ENCODE results near the gene PRCC.
"Not testable (repeated sequence)": the region's sequence is repeated elsewhere in the genome, so short reads cannot be mapped to it uniquely, and the experiment has no call there.

The PRCC gene

DNA sequence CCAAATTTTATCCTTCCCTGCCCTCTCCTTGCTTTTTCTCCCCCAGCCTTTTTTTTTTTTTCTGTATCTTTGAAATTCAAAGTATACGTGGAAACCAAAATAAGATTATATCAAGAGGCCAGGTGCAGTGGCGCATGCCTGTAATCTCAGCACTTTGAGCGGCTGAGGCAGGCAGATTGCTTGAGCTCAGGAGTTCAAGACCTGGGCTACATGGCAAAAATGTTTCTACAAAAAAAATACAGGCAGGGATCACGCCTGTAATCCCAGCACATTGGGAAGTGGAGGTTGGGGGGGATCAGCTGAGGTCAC lies 6.6 kb upstream of the PRCC start:
- no peak for DNase-seq (ENCODE audit: low read depth in 3 of 3)

DNA sequence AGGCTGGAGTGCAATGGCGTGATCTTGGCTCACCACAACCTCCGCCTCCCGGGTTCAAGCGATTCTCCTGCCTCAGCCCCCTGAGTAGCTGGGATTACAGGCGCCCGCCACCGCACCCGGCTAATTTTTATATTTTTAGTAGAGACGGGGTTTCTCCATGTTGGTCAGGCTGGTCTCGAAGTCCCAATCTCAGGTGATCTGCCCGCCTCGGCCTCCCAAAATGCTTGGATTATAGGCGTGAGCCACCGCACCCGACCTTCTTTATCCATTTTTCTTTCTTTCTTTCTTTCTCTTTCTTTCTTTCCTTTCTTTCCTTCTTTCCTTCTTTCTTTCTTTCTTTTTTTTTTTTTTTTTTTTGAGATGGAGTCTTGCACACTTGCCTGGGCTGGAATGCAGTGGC lies 2.2 kb upstream of the PRCC start:
- not testable (repeated sequence) for DNase-seq (ENCODE audit: low read depth in 3 of 3)

DNA sequence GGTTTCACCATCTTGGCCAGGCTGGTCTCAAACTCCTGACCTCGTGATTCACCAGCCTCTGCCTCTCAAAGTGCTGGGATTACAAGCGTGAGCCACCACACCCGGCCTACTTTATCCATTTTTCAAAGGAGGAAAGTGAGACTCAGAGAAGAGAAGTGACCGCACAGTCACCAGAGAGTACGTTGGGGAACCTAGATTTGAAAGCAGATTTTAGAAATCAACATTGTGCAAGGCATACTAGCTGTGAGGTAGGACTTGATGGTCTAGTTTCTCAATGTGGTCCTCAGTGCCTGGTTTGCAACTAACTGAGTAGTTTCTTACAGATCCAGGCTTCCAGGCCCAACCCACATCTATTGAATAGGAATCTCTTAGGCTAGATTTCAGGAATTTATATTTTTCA lies 1.7 kb upstream of the PRCC start:
- DNase-seq (ENCODE audit: low read depth in 3 of 3): no peak

DNA sequence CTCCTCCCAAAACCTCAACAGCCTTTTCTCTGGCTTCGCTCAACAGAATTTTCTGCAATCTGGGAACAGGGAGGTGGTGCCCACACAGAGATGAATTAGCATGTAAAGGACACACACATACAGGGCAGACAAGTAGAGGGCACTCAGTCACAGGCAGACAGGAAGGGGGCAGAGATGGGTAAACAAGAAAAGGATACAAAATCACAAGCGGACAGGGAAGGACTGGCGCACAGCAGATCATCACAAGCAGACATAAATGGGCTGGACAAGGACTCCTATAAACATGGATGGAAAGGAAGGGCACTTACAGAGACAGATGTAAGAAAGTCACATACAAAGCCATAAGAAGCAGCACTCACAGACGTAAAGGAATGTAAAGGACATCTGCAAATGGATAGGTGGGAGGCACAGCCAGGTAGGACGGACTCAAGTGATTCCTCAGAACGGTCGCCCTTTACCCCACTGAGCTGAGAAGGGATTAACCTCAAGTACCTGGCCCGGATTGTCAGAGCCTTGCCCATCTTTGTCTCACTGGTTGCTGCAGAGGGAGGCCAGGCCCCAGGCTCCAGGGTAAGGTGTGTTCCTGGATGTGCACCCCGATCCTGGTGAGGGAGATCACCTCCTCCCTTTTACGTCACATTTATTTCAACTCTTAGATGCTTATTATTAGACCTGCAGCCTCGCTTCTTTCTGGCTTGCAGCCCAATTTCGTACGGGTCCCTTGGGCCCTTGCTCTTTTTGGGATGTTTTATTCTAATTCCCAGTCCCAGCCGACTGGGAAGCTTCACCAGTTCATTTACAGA lies 836 bp upstream of the PRCC start:
- DNase-seq (ENCODE audit: low read depth in 3 of 3): no peak

DNA sequence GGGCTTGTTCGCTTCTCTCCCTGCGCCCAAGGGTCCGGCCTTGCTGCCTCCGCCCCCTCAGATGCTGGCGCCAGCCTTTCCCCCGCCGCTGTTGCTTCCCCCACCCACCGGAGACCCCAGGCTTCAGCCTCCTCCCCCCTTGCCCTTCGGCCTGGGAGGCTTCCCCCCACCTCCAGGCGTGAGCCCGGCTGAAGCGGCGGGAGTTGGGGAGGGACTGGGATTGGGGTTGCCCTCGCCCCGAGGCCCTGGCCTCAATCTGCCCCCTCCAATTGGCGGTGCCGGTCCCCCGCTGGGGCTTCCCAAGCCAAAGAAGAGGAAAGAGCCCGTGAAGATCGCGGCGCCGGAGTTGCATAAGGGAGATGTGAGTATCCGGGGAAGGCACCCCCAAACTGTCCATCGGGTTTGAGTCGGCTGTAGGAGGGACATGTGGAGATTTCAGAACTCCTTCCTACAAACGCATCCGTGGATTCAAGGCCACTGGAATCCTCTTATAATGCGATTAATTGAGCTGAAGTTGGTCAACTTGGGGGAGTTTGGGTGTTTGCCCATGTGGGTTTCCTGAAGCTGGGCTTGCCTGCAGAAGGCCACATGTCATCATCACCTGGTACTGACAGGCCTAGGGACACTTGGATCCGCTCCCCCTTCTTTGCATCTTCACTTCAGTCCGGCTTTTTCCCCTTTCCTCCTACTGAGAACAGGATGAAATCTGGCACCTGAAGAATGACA lies 707 bp downstream of the PRCC start:
- DNase-seq (ENCODE audit: low read depth in 3 of 3): no peak

DNA sequence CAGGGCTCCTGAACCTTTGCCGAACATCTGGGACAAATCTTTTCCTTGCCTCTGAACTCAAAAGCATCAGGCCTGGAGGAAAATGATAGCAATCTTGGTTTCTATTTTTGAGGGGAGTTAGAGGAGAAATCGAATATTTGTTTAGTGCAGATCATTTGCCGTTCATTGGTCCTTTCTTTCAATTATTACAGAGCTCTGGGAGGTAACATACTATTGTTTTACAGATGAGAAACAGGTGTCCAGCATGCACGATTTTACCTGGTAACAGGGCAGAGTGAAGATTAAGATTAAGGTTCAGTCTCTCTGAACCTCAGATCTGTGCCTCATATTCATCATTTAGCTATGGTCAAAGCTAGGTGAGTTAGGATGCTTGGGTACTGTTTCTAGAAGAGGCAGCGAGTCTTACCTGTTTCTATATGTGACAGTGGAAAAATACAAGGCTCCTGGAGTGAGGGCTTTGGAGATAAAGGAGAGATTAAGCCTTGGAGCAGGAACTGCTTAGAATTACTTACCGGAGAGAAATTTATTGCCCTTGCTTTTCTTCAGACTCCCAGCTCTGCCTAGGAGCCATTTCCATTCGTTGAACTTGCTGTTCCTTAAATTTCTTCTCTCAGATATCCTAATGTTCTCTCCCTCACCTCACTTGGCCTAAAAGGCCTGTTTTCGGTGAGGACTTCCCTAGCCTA lies 1.4 kb downstream of the PRCC start:
- no peak for DNase-seq (ENCODE audit: low read depth in 3 of 3)

DNA sequence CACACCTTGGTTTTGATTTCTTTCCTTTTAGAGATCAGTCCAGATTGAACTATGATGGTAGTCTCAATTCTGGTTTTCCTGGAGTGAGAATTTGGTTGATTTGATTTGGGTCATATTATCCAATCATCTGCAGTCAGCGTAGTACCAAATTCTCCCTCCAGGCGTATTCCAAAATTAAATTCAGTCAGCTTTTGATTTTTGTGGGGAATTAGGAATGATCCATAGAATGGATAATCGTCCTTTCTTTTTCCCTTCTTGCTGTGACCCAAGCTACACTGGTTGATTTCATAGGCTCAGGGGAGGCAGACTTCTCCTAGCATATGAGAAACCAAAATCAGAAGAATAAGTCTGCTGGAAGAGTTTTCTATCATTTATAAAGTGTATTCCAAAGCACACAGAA lies 4.9 kb downstream of the PRCC start:
- DNase-seq (ENCODE audit: low read depth in 3 of 3): no peak

DNA sequence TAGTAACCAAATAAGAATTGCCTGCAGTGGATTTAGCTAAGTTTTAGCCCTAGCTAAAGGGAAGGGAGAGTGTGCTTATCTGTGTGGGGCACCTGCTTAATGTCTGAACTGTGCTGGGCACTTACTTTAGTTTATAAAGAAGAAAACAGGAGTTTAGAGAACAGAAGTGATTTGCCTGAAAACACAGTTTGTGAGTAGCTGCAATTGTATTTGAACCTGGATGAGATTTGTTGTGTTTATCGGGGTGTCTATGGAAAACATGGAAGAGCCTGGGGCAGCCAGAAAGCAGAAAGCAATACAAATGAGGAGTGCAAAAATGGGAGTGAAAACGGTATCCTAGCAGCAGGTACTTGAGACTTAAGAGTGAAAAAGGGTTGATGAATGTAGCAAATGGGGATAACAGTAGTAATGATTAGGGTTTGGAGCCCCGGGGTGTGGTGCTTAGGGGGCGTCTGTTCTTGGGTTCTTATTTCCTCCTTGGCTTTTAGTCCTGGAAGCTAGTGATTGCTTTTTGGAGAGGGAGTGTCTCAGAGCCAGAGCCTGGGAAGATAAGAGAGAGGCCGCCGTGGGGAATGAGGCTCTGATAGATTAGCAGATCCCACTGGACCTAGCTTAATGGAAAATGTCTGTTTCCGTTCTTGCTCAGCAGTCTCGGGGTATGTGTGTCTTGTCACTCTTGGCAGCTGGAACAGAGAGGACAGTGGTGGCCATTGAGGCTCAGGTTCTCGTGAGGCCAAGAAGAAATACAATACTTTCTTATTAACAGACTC lies 5.6 kb downstream of the PRCC start:
- no peak for DNase-seq (ENCODE audit: low read depth in 3 of 3)

DNA sequence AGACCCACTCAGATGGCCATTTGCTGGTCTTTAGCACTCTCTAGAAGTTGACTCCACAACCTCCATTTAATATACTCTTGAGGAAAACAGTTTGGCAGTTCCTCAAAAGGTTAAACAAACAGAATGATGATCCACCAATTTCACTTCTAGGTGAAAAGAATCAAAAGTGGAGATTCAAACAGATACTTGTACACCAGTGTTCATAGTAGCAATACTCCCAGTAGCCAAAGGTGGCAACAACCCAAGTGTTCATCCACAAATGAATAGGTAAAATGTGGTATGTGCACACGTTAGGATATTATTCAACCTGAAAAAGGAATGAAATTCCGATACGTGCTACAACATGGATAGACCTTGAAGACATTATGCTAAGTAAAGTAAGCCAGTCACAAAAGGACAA lies 6.3 kb downstream of the PRCC start:
- DNase-seq (ENCODE audit: low read depth in 3 of 3): no peak

DNA sequence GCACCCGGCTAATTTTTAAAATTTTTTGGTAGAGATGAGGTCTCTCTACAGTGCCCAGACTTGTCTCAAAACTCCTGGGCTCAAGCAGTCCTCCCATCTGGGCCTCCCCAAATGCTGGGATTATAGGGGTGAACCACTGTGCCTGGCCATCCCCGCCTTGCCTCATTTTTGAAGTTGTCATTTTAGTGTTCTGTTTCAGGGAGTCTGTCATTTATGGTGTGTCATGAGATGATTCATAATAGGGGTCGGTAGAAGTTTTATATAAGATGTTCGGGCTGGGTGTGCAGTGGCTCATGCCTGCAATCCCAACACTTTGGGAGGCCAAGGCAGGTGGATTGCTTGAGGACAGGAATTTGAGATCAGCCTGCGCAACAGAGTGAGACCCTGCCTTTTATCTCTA lies 8.5 kb downstream of the PRCC start:
- DNase-seq (ENCODE audit: low read depth in 3 of 3): no peak

DNA sequence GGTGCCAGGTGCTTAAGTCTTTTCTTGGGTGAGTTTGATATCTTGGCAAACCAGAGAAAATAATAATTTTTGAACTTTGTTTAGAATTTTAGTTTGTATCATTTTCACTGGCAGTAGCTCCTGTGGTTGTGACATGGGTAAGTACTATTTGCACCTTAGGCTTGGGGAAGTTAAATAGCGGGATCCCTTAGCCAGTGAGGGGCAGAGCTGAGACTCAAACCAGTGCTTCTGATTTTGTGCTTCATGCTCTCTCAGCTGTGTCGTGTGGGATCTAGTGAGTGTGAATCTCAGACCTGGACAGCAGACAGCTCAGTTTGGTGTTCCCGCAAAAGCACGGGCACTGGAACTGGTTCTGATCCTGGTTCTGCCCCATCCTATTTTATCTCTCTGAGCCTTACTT lies 9.6 kb downstream of the PRCC start:
- DNase-seq (ENCODE audit: low read depth in 3 of 3): no peak

DNA sequence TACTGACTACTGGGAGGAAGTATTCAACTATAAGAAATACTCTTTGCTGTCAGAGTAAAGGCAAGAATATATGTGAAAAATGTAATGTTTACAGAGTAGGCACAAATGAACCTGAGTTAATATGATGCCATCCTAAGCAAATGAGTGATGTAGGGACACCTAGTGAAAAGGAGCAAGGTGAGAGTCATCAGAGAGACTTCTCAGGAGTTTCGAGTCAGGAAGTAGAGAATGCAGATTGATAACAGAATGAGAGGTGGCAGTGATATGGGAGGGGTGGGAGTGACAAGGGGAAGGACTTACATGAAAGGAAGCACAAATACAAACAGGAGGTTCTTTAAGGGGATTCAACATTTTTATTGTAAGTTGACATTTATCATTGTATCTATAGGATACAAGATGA lies 10.2 kb downstream of the PRCC start:
- no peak for DNase-seq (ENCODE audit: low read depth in 3 of 3)

DNA sequence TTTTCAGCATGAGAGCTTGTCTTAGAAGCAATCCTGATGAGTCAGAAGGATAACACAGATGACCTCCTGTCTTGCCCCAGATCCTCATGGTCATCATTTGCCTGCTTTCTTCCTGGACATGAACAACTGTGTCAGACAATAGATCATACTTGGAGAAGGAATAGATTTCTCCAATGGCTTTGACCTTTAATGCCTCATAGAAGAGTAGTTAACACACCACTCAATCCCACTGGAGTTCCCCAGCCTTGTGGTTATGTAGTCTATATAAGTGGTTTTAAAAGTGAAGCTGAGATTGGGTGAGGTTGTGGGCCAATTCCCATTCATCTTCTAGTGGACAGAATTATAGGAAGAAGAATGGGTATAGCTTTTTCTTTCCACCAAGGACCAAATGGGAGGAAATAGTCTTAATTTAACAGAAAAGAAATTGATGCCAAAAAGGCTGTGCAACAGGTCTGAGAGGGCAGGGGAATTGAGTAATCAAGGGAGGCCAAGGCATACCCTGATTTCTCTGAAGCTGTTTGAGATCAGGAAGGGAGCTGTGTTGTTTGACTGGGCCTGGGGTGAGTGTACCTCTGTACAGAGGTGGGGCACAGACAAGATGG lies 14.4 kb downstream of the PRCC start:
- no peak for DNase-seq (ENCODE audit: low read depth in 3 of 3)

DNA sequence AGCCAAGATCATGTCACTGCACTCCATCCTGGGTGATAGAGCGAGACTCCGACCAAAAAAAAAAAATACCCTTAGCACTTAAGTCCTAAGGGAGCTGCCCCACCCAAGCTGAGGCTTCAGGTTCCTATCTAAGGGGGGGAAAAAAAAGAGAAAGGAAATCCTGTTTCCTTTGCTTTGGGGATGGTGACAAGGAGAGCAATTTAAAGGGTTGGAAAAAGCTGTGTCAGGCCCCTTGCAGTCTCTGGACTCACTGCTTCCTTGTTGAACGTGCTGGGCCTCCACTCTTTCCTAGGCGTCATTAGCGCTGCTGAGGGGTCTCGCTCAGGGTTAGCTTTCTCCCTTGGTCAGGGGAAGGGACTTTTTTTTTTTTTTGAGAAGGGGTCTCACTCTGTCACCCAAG lies 18.1 kb downstream of the PRCC start:
- DNase-seq (ENCODE audit: low read depth in 3 of 3): no peak

DNA sequence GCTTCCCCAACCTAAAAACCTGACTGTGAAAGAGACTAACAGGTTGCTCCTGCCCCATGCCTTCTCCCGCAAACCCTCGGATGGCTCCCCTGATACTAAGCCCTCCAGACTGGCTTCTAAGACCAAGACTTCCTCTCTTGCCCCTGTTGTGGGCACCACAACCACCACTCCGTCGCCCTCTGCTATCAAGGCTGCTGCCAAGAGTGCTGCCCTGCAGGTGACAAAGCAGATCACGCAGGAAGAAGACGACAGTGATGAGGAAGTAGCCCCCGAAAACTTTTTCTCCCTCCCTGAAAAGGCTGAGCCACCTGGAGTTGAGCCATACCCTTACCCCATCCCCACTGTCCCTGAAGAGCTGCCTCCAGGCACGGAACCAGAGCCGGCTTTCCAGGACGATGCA lies 19.3 kb downstream of the PRCC start:
- no peak for DNase-seq (ENCODE audit: low read depth in 3 of 3)

DNA sequence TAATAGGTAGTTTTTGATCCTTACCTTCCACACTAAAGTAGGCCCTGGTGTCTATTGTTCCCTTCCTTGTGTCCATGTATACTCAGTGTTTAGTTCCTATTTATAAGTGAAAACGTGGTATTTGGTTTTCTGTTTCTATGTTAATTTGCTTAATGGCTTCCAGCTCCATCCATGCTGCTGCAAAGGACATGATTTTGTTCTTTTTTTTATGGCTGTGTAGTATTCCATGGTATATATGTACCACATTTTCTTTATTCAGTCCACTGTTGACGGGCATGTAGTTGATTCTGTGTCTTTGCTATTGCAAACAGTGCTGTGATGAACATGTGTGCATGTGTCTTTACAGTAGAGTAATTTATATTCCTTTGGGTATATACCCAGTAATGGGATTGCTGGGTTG lies 20.8 kb downstream of the PRCC start:
- DNase-seq (ENCODE audit: low read depth in 3 of 3): no peak

DNA sequence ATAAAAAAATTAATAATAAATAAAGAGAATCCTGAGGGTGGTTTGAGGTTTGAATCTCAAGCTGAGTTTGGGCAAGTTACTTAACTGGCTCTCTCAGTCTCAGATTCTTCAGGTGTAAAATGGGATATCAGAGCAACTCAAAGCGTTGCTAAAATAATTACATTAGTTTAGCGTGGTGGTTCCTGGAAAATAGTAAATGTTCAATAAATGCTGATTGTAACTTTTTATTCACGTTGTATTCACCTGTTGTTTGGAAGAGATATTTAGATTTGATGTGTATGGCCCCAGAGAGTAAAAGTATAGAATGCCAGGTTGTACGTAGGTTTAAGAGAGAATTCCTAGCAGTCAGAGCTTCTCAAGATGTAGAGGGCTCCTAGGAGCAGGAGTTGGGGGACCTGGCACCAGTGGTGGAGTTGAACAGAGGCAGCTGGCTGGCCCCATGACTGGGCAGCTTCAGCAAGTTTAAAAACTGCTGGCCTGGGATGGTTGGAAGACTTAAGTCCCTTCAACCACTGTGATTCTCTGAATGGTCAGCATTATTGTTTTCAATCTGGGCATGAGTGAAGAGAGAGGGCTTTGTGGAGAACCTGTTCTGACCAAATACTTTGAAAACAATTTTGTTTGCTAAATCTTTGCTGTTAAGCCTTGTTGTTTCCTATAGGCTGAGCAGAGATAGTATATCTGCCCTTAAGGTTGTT lies 22.4 kb downstream of the PRCC start:
- DNase-seq (ENCODE audit: low read depth in 3 of 3): no peak

DNA sequence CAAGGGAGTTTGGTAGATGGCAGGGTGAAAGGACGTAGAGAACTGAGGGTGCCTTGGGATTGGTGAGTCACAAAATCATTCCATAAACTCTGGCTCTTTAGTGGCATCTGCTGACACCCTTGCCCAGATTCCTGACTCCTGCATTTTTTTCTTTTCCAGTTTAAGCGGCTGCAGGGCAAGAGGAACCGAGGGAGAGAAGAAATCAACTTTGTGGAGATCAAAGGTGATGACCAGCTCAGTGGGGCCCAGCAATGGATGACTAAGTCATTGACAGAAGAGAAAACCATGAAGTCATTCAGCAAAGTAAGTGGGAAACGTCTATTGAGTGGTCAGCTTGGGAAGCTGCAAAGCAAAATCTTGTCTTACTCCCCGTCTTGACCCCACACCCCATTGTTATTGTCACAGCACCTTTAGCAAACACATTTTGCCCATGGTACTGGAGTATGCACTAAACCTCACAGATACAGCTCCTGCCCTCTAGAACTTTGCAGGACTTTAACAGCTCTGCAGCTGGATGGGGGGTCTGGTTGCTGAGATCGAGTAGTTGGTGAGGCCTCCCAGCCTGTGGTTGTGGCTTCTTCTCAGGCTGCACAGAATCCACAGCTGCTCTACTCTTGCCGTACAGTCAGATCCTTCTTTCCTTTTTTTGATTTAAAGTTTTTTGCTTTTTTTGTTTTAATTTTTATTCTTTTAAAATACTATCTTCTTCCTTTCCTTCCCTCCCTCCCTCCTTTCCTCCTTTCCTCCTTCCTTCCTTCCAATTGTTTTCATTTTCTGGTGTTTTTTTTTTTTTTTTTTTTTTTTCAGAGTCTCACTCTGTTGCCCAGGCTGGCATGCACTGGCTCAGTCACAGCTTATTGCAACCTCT lies 27.4 kb downstream of the PRCC start:
- no peak for DNase-seq (ENCODE audit: low read depth in 3 of 3)

DNA sequence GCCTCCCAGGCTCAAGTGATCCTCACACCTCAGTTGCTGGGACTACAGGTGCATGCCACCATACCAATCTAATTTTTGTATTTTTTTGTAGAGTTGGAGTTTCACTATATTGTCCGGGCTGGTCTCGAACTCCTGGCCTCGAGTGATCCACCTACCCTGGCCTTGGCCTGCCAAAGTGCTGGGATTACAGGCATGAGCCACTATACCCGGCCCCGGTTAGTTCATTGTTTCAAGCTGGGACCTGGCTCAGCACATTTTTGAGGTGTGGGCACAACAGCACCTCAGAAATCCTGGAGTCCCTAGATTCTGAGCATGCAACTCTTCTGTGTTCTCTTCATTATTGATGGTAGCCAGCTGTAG lies 28.0 kb downstream of the PRCC start:
- DNase-seq (ENCODE audit: low read depth in 3 of 3): no peak

DNA sequence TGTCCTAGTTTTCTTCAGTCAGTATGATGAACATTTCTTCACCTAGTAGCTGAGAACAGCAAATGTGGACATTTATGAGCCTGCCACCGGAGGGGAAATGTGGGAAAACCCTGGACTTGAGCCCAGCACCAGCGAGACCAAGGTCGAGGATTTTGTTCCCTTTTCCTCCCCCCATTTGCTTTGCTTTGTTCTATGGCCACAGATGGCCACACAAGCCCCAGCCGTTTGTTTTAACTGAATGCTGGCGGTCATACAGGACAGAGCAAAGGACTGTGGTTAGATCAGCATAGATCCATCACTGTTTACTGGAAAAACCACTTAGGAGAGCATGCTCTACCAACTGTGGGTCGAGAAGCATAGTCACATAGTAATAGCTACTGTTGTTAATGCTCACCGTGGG lies 28.5 kb downstream of the PRCC start:
- DNase-seq (ENCODE audit: low read depth in 3 of 3): no peak

All from stimulated activated CD4-positive, alpha-beta T cell treated with anti-CD3 and anti-CD28 coated beads, TNF-alpha, amount 100 ng/mL, for 24 hours (primary cell).